GM06990 (cell line): Measurements from ENCODE around the gene FAM110D.

Experiments used
- DNase-seq: peaks from one replicate; pipeline ENCODE4 v3.0.0-alpha.2; 2011; ENCODE audit not compliant: insufficient read length; ENCODE audit errors: extremely low read depth
- H3K27me3 ChIP-seq: replicated peaks from 2 replicates; pipeline ENCODE4 v1.6.0; 2011; ENCODE audit warnings: low read length; ENCODE audit not compliant: control insufficient read depth, insufficient read depth
- H3K36me3 ChIP-seq: 2 replicates; pipeline ENCODE4 v1.5.1; 2011; ENCODE audit warnings: low read length; ENCODE audit not compliant: control insufficient read depth, insufficient read depth
- H3K4me3 ChIP-seq: replicated peaks from 2 replicates; pipeline ENCODE4 v1.5.1; 2011; ENCODE audit warnings: low read depth, mild to moderate bottlenecking, control low read depth, low read length
- TF ChIP-seq, protein P1 (sequence below): IDR thresholded peaks from 2 replicates; pipeline ENCODE4 v1.5.1; 2011; ENCODE audit warnings: low read length, control low read depth, mild to moderate bottlenecking, inconsistent platforms; ENCODE audit not compliant: insufficient read depth, poor library complexity, severe bottlenecking

FAM110D gene

DNA sequence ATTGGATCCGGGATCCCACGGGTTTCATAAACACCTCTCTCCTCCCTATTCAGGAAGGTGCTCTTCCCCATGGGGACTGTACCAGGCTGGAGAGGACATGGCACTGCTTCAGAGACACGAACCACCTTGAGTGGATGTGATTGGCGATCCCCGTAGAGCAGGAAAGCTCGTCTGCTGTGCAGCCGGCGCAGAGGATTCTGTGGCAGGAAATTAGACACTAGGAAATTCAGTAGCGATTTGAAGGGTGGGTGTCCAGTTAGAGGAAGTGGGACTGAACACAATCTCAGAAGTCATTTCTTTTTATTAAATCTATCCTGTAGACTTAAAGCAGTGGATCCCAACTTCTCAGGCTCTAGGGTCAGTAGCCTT is 46.5 kb upstream of the FAM110D start:
- Histone ChIP-seq H3K4me3 (peak overlapping the region; percentile 100), H3K36me3 (no peaks in the 10 kb centered on the region), H3K27me3 (no peaks in the 10 kb centered on the region)
- TF ChIP-seq, protein P1, sequence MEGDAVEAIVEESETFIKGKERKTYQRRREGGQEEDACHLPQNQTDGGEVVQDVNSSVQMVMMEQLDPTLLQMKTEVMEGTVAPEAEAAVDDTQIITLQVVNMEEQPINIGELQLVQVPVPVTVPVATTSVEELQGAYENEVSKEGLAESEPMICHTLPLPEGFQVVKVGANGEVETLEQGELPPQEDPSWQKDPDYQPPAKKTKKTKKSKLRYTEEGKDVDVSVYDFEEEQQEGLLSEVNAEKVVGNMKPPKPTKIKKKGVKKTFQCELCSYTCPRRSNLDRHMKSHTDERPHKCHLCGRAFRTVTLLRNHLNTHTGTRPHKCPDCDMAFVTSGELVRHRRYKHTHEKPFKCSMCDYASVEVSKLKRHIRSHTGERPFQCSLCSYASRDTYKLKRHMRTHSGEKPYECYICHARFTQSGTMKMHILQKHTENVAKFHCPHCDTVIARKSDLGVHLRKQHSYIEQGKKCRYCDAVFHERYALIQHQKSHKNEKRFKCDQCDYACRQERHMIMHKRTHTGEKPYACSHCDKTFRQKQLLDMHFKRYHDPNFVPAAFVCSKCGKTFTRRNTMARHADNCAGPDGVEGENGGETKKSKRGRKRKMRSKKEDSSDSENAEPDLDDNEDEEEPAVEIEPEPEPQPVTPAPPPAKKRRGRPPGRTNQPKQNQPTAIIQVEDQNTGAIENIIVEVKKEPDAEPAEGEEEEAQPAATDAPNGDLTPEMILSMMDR: no peak
- DNase-seq: no peak

DNA sequence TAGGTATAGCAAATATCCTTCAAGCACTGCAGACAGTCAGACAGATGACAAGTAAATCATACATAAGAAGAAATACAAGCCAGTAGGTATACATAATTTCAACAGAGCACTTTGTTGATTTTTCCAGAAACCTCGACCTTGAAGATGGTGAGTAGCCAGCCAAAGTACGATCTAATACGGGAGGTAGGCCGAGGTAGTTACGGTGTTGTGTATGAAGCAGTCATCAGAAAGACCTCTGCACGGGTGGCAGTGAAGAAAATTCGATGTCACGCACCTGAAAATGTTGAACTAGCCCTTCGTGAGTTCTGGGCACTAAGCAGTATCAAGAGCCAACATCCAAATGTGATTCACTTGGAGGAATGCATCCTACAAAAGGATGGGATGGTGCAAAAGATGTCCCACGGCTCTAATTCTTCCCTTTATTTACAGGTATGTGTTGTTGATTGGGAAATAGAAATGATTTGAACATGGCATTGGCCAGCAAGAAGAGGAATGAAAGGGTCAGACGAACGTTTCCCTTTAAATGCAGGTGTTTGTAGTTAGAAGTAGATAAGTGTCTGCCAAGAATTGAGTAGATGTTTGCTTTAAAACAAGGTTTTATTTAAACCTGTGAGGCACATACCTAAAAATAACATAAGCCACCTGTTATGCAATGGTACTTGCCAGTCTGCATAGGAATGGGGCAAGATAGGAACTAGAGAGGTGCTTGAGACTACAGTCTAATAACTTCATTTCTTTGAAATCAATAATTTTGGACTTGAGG is 44.5 kb upstream of the FAM110D start:
- Histone ChIP-seq H3K27me3 (no peaks in the 10 kb centered on the region), H3K36me3 (peaks cover 2% of the 10 kb centered on the region; the same call in 1 of the 2 replicates), H3K4me3 (no peak overlapping the region)
- DNase-seq: no peak
- TF ChIP-seq, protein P1: no peak

DNA sequence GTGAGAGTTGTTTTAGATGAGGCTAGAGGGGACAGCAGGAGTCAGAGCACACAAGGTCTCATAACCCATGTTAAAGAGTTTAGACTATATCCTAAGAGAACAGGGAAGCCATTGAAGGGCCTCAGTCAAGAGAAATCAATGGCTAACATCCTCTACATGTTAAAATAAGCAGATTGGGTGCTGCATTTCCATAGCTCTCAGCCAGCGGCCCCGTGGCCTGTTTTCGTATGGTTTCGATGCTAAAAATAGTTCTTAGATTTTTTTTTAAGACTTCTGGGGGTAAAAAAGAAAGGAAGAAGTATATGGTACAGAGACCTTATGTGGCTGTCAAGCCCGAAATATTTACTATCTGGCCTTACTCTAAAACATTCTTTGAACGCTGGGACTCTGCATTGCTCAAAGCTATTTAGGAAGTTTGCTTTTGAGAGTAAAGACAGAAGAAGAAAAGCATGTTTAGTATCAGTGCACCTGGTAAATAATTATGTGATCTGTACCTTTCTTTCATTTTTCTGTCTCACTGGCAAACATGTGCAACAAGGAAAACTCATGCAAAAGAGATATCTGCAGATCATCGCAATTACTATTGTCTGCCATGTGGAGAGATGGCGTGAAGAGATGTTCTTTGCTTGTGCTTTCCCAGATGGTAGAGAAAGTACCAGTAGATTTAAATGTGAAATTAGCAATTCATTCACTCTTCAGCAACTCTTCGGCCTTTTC is 38.8 kb upstream of the FAM110D start:
- H3K4me3 ChIP-seq: no peak overlapping the region
- no peak for DNase-seq
- H3K36me3 ChIP-seq: peaks cover 2% of the 10 kb centered on the region; the same call in 1 of the 2 replicates
- no peaks in the 10 kb centered on the region for H3K27me3 ChIP-seq
- TF ChIP-seq, protein P1: no peak

DNA sequence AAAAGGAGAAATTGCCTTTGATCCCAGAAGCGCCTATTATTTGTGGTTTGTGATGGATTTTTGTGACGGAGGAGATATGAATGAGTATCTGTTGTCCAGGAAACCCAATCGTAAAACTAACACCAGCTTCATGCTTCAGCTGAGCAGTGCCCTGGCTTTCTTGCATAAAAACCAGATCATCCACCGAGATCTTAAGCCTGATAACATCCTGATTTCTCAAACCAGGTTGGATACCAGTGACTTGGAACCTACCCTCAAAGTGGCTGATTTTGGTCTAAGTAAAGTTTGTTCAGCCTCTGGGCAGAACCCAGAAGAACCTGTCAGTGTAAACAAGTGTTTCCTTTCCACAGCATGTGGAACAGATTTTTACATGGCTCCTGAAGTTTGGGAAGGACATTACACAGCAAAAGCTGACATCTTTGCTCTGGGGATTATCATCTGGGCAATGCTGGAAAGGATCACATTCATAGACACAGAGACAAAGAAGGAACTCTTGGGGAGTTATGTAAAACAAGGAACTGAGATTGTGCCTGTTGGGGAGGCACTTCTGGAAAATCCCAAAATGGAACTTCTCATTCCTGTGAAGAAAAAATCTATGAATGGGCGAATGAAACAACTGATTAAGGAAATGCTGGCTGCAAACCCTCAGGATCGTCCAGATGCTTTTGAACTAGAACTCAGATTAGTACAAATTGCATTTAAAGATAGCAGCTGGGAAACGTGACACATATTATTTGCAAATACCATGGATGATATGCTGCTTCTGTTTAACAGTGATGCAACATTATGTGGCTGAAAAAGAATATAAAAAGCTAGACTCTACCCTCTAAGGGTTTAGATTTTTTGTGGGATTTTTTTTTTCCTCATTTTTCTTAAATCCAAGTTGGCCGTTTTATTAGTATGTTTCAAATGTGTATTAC is 36.8 kb upstream of the FAM110D start:
- no peak for DNase-seq
- TF ChIP-seq, protein P1: no peak
- Histone ChIP-seq H3K4me3 (no peak overlapping the region), H3K36me3 (peaks cover 2% of the 10 kb centered on the region; the same call in 1 of the 2 replicates), H3K27me3 (no peaks in the 10 kb centered on the region)

DNA sequence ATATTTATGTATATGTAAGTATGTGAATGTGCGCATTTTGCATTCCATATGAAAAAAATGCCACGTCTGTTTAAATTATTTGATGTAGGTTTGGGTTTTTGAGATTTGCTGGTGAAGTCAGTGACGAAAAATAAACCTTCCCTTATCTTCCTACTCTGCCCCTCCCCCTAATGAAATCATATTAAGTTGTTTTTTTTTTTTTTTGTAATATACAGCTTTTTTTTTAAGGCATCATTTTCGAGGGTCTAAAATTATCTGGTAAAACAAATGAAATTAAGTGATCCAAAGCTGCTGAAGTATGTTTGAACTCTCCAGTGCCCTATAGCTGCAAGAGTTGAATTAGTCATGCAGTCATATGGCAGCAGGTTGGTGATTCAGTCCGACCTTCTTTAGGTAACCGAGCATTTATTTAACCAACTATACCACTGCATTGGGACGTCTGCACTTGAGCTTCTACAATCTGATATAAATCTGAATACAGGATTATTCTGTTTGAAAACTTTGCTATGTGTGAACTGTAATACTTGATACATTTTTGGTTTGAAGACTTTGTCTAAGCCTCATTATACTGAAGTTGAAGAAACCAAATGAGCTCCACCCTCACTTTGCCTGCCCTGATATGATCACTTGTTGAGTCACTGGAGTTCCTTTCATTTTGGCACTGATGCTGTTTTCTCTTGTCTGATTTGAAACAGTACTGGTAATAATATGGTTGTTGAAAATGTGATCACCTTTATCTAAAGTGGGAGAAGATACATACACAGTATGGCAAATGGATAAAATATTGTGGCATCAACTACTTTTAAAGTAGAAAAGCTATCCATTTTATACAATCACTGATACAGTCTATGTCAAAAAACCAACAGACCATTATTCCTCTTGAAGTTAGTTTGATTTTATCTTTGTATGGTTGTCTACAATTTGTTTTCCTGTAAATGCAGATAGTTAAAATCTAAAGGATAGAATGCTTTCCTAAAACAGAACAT is 35.6 kb upstream of the FAM110D start:
- no peak overlapping the region for H3K4me3 ChIP-seq
- no peaks in the 10 kb centered on the region; the same call in 1 of the 2 replicates for H3K36me3 ChIP-seq
- TF ChIP-seq, protein P1: no peak
- H3K27me3 ChIP-seq: no peaks in the 10 kb centered on the region
- DNase-seq: no peak
